Ramos (cell line): ENCODE results near the gene RAB31.

ENCODE experiments used
- in situ Hi-C: fragments of 300-500 bp; cut with MboI; formaldehyde crosslinking; loops from one replicate; pipeline ENCODE4 v1.14.3; 2022; ENCODE audit warnings: low sequenced_read_pairs; ENCODE audit not compliant: unreplicated experiment

RAB31 gene

GRCh38 chr18:9731380-9731779, 23.3 kb downstream of the RAB31 start:
- in situ Hi-C loops, result no loop called here

DNA sequence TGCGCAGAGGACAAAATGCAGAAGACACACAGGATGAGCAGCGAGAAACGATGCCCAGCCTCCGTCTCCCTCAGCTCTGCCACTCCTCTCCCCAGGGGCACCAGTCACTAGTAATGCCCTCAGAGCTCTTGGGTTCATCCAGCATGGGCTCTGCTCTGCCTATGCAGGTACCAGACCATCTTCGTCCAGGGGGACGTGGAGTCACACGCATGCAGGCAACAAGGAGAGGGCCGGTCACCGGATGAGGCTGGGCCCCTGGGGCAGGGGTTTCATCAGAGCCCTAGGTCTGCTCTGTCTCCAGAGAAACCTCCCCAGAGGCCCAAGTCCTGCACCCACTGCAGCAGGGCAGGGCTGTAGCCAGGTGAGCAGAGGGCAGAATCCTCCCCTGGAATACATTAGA, 23.9 kb downstream of the RAB31 start:
- in situ Hi-C loops, result no loop called here

- in situ Hi-C loops, result no loop called here
Observed at GRCh38 chr18:9734189-9734588, 26.1 kb downstream of the RAB31 start.

GRCh38 chr18:9735238-9735637, 27.1 kb downstream of the RAB31 start:
- in situ Hi-C loops, result no loop called here

DNA sequence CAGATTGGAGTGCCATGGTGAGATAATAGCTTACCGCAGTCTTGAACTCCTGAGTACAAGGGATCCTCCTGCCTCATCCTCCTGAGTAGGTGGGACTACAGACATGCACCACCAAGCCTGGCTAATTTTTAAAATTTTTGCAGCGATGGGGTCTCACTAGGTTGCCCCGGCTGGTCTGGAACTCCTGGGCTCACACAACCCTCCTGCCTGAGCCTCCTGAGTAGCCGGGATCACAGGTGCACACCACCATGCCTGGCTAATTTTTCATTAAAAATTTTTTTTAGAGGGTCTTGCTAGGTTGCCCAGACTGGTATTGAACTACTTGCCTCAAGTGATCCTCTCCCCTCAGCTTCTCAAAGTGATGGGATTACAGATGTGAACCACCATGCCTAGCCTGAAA, 27.8 kb downstream of the RAB31 start:
- in situ Hi-C loops, result no loop called here

DNA sequence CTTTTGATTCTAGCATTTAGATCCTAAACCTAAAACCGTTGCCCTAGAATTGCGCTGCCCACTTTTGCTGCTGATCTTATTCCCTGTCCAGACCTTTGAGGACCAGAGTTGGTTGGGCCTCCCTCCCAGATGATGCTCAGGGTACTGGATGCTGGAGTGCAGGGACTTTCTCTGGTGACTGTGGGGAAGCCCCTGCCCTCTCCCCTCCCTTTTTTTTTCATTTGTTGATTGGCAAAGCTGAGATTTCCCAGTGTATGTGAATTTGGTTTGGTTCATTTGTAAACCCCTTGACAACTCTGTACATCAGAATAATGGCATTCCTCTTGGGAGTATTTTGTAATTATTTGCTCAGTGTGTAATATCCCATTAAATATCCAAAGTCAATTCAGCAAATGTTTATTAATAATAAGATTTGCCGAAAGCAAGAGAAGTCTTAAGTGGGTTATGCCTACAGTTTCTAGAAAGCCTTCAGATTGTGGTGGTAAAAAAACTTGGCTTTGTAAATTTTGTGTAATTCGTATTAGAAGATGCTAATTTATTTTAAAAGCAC, 28.3 kb downstream of the RAB31 start:
- in situ Hi-C loops, result no loop called here

- in situ Hi-C loops, result no loop called here
Observed at GRCh38 chr18:9737006-9737405, 28.9 kb downstream of the RAB31 start.

DNA sequence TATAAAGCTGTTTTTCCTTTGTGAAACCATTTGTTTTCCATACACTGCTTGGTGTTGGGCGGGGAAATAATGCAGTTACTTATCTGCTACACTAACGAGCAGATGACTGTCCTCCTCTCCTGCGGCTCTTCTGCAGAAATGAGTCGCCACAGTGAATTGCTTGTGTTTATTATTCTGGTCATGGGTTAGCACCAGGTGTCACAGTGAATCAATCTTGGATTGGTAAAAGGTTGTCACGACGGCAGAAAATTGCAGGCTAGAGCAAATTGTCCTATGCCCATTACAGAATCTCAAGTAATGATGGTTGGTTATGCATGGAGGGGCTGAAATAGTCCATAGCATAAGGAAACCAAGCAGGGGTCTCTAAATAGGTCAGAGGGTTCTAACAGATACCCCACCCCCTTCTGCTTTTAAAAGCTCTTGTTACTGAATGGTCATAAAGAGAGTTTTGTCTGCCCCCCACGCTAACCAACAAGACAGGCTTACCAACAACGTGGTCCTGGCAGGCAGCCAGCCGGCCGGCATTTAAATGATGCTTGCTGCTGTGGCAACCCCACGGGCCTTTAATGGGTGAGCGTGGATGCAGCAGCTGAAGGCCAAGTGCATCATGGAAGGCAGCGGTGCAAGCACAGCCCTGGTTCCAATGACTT, 29.5 kb downstream of the RAB31 start:
- in situ Hi-C loops, result no loop called here

DNA sequence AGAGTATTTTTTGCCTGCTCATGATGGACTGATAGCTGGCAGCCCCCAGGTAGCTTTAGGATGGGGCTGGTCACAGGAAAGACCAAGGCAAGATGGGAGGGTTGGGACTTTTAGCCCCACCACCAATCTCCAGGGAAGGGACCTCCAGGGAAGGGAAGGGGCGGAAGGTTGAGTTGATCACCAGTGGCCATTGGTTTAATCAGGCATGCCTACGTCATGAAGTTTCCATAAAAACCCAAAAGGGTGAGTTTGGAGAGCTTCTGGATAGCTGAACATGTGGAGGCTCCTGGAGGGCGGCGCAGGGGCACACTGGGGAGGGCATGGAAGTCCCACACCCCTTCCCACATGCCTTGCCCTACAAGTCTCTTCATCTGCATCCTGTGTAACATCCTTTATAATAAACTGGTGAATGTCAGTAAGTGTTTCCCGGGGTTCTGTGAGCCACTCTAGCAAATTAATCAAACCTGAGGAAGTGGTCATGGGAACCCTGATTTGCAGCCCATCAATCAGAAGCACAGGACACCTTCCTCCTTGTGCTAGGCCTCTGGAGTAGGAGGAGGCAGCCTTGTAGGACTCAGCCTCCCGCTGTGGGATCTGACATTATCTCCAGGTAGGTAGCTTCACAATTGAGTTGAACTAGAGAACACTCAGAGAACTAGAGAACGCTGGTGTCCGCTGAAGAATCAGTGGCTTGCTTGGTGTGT, 30.3 kb downstream of the RAB31 start:
- in situ Hi-C loops, result no loop called here

DNA sequence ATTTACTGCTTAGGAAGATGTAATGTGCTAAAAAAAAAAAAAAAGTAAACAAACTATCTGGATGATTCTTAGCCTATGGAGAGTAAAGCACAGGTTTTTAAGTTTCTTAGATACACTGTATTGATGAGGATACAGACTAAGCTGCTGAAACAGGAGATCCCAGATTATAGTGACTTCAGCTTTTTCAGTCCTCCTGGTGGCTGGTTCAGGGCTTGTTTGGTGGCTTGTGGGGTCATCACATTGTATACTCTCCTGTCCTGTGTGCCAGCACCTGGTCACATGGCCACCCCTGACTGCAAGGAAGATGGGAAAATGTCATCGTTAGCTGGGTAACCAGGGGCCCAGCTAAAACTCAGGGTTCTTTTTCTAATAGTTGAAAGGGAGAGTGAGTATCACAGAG, 31.4 kb downstream of the RAB31 start:
- in situ Hi-C loops, result no loop called here

DNA sequence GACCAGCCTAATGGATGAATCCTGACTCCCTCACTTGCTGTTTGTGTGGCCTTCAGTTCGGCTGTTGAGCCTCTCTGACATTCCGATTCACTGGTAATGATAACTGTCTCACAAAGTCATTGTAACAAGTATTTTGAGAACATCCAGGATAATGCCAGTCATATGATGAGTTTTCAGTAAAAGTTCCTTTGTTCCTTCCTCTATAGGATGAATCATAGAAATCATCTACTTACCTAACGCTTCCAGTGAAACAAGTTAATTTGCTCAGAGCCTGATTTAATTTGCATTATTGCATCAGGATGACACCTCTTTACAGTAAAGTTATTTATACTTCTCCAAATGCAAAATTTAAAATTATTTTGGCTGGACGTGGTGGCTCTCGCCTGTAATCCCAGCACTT, 32.0 kb downstream of the RAB31 start:
- in situ Hi-C loops, result no loop called here

DNA sequence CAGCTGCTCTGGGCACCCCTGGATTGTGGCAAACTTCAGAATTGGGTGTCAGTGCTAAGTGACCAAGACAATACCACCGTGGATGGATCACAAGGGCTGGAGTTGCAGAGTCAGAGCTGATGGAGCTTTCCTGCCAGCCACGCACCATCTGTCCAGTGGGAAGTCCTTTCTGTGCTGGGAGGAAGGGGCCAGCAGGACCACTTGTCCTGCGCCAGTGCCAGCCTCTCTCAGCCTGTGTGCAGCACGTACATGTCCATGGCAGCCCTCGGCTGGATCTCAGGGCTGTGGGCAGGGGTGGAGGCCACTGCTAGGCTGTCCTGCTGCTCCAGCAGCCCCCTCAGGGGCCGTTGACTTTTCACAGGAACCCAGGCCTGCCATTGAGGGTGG, 33.3 kb downstream of the RAB31 start:
- in situ Hi-C loops, result no loop called here

GRCh38 chr18:9741793-9742523, 33.9 kb downstream of the RAB31 start:
- in situ Hi-C loops, result no loop called here

DNA sequence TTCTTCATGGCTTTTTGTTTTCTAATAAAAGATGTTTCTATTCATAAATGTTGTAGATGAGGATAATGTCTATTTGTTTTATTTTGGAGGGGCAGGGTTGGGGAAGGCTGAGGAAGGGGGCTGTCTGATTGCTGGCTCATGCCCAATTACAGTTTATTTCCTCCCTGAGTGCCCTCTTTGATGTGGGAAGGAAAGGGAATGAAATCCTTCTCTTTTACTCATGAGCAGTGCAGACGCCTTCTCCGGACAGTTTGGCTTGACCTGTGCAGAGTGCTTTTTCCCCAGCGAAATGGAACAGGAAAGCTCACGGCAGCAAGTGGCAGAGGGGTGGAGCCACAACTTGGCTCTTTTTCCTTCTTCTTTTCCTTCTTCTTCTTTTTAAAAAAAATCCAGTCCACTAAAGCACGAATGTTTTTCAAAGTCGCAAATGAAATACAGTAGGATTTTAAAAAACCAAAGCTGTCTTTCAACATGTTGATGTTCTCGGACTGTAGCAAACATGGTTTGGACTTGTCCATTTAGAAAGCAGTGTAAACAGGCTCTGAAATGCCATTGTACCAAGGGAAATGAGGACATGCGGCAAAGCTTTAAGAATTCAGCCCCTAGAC, 34.5 kb downstream of the RAB31 start:
- in situ Hi-C loops, result no loop called here

DNA sequence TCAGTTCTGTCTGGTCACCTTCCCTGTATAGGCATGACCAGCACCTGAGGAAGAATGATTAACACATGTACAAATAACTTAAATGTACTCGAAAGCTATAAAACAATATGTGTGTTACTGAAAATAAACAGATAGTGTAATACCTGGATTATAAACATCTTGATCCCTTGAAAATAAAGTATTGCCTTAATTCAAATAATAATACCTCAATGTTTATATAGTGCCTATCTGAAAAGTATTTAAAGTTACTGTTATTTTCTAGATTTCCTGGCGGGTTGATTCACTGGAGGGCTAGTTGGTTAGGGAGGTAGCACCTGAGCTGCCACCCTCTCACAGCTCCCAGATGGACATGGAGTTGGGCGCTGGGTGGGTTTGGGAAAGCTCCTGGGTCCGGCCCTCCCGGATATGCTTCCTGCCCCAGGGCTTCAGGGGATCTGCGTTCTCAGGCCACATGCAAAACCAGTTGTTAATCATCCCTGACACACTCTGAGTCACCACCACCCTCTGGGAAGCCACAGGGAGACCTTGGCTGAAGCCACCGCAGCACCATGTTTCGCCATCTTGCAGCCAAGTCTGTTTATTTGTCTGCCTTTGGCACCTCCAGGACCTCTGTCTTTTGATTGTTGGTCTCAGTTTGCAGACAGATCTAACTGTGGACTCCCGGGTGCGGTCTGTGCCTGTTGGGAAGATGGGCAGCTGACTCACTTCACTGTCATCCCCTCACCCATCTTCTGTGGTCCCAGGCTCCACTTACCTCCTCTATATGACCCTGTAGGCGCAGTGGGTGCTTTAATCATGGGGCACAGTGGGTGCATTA, 35.3 kb downstream of the RAB31 start:
- in situ Hi-C loops, result no loop called here

DNA sequence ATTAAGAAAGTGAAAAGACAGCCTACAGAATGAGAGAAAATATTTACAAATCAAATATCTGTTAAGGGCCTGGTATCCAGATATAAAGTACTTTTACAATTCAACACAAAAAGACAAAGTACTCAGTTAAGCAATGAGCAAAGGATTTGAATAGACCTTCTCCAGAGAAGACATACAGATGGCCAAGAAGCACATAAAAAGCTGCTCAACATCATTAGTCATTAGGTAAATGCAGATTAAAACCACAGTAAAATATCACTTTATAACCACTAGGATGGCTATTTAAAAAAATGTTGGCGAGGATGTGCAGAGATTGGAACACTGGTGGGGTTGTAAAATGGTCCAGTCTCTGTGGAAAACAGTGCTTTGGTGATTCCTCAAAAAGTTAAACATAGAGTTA, 38.9 kb downstream of the RAB31 start:
- in situ Hi-C loops, result no loop called here

DNA sequence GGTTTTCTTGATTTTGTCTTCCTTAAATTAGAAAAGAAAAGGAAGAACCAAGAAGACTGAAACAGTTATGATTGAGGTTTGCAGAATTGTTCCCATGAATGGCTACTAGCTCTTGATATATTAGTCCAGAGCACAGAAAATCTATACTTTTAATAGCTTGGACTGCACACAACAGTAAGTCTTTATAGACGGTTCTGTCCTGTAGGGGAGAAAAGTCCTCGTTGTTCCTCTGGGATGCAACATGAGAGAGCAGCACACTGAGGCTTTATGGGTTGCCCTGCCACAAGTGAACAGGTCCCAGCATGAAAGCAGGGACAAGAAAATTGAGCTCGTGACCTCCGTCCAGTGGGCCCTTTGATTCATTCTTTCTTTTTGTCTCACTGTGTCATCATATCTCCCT, 41.5 kb downstream of the RAB31 start:
- in situ Hi-C loops, result no loop called here

GRCh38 chr18:9750112-9750511, 42.0 kb downstream of the RAB31 start:
- in situ Hi-C loops, result no loop called here

- in situ Hi-C loops, result no loop called here
Observed at GRCh38 chr18:9750606-9751304, 42.7 kb downstream of the RAB31 start.
